OCI-LY3 (cell line): ENCODE measurements around the gene WDSUB1.

Experiments
- CTCF ChIP-seq: fragments of 200-600, 300-600 bp; sonication (generic); IDR thresholded peaks from 2 replicates; pipeline ENCODE4 v1.5.1; 2014; ENCODE audit warnings: antibody characterized with exemption, low read length, low read depth
- EZH2phosphoT487 ChIP-seq: fragments of 200-600 bp; shearing (Covaris generic); IDR thresholded peaks from 2 replicates; pipeline ENCODE4 v1.6.1; 2018; ENCODE audit warnings: antibody characterized with exemption, mixed run types, low read depth

- TF ChIP-seq CTCF (no peak), EZH2phosphoT487 (no peak)
Measured at GRCh38 chr2:159218389-159218788, 68.1 kb downstream of the WDSUB1 start.
